Prostate gland (tissue), 2 donors: ENCODE measurements around the gene FMNL2.

Source experiments
- CTCF ChIP-seq, 4 experiments: fragments of 200-600 bp in 2 of 4; fragments of 450-650 bp in 2 of 4; sonication (generic) in 2 of 4; IDR thresholded peaks; 1 replicate in 3 of 4; 2 replicates in 1 of 4; pipeline ENCODE4 v1.5.1; 2016 to 2019; ENCODE audit warnings: antibody characterized with exemption in 4 of 4, mild to moderate bottlenecking in 2 of 4, moderate library complexity in 2 of 4
- POLR2AphosphoS5 ChIP-seq: sonication (generic); formaldehyde crosslinking; IDR thresholded peaks from one replicate; pipeline ENCODE4 v1.6.1; 2017; ENCODE audit warnings: antibody characterized with exemption

- TF ChIP-seq CTCF (IDR thresholded peaks at IDR 0.05) (no peak), POLR2AphosphoS5 (no peak)
Observed at GRCh38 chr2:152375174-152375573, 40.2 kb downstream of the FMNL2 start.
